OCI-LY3 (cell line): ENCODE measurements around the gene MYO16.

ENCODE experiments used
- EZH2phosphoT487 ChIP-seq: fragments of 200-600 bp; shearing (Covaris generic); IDR thresholded peaks from 2 replicates; pipeline ENCODE4 v1.6.1; 2018; ENCODE audit warnings: antibody characterized with exemption, mixed run types, low read depth
- TF ChIP-seq, protein P1 (sequence below): fragments of 200-600, 300-600 bp; sonication (generic); IDR thresholded peaks from 2 replicates; pipeline ENCODE4 v1.5.1; 2014; ENCODE audit warnings: antibody characterized with exemption, low read length, low read depth

DNA sequence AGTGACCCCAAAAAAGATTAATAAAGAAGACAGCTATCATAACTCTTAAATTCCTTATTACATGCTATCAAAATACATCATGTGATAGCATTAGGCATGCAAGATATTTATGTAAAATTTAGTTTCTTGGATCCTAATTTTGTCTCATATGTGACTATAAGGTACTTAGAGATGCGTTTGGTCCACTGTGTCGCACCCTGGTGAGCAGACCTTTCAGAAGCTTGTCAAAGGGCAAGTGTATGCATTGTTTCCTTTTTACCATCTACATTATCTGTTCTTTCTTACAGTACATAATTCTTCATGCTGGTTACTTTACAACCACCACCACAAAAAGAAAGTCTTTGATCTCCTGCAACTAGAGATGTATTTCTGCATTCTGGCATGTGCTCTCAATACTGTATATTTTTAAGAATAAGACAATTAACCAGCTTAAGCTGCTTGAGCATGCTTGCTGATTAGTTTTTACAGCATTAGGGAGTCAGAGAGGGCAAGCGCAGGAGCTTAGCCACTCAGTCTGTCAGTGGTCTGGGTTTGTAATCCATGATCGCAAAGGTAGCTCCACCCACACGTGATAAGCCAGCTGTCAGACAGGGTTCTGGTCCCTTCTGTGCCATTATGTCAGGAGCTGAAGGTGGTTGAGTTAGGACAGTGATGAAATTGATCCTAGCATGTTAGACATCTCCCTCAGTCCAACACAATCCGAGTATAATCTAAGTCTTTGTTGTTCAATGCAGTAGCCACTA lies 500.9 kb downstream of the MYO16 start:
- TF ChIP-seq, protein P1, sequence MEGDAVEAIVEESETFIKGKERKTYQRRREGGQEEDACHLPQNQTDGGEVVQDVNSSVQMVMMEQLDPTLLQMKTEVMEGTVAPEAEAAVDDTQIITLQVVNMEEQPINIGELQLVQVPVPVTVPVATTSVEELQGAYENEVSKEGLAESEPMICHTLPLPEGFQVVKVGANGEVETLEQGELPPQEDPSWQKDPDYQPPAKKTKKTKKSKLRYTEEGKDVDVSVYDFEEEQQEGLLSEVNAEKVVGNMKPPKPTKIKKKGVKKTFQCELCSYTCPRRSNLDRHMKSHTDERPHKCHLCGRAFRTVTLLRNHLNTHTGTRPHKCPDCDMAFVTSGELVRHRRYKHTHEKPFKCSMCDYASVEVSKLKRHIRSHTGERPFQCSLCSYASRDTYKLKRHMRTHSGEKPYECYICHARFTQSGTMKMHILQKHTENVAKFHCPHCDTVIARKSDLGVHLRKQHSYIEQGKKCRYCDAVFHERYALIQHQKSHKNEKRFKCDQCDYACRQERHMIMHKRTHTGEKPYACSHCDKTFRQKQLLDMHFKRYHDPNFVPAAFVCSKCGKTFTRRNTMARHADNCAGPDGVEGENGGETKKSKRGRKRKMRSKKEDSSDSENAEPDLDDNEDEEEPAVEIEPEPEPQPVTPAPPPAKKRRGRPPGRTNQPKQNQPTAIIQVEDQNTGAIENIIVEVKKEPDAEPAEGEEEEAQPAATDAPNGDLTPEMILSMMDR: no peak
- no peak for TF ChIP-seq EZH2phosphoT487
